ENCODE data around the gene ZNF699. TPM values are rescaled to one million over a fixed set of nuclear protein-coding genes. Genes with fewer than 3 reads are reported as not detected.
"Not testable (repeated sequence)": the region's sequence is repeated elsewhere in the genome, so short reads cannot be mapped to it uniquely, and the experiment has no call there.

Gene ZNF699
- polyA plus RNA-seq, 1 of the 3 experiments (the other 2 are of a cell fraction), result 0.97 TPM

GRCh38 chr19:9323557-9323918, 13.9 kb upstream of the ZNF699 start:
- 13% methylated on average over 9 of the region's 9 CpGs for WGBS (ENCODE audit: low lambda C conversion rate)
- Histone ChIP-seq H3K9me2 (no peaks in the 10 kb centered on the region), H3K9ac (peak overlapping the region; percentile 76; the same call in 1 of the 2 replicates), H3K79me2 (ENCODE audit: insufficient read depth) (peaks cover 26% of the 10 kb centered on the region), H3K4me3 (ENCODE audit: low read depth in 2 of 2, low read length in 1 of 2) (peak overlapping the region; percentile 71 to 80), H3K9me3 (peaks cover 12% of the 10 kb centered on the region), H3F3A (replicated peaks; ENCODE audit: insufficient read depth) (peaks cover 16% of the 10 kb centered on the region), H3K27ac (ENCODE audit: low read depth in 2 of 2, low read length in 1 of 2) (peak overlapping the region; percentile 71 to 89), H3K27me3 (ENCODE audit: insufficient read depth) (no peaks in the 10 kb centered on the region), H4K20me1 (ENCODE audit: insufficient read depth) (no peaks in the 10 kb centered on the region), H3K36me3 (replicated peaks in 1 of 2; ENCODE audit: control insufficient read depth in 1 of 2, insufficient read depth in 2 of 2, low read length in 1 of 2) (peaks cover 3 to 35% of the 10 kb centered on the region in 2 experiments), H2AFZ (ENCODE audit: low read depth) (peak overlapping the region; percentile 97), H3K4me2 (peak overlapping the region; percentile 72), H3K4me1 (ENCODE audit: control insufficient read depth in 1 of 2, insufficient read depth in 2 of 2, low read depth in 1 of 2, low read length in 1 of 2) (peaks cover 0 to 4% of the 10 kb centered on the region in 2 experiments; a peak in 1 of 4 replicates)
- DNase-seq, result peak; percentile 66
- POLR2A ChIA-PET, result interaction anchor here (0.7 to 0.9 kb wide), 2 partner anchors 14 to 49 kb away, joined by 3 to 5 read pairs; partner anchors contain the start of gene ZNF699
- CTCF ChIA-PET, result interaction anchor here (1.0 to 1.3 kb wide), 5 partner anchors 9 to 20 kb away, joined by 3 to 6 read pairs (median 3); partner anchors contain the start of gene ZNF699
- TF ChIP-seq RFX5 (IDR thresholded peaks at IDR 0.05; ENCODE audit: low read length) (peak; percentile 77), YY1 (IDR thresholded peaks at IDR 0.05; ENCODE audit: low read depth) (no peak)

- H4K20me1 ChIP-seq (ENCODE audit: insufficient read depth); H3K4me3 ChIP-seq (ENCODE audit: low read depth in 2 of 2, low read length in 1 of 2); H3K9ac ChIP-seq; H3K9me2 ChIP-seq; H3K9me3 ChIP-seq; H2AFZ ChIP-seq (ENCODE audit: low read depth); H3K27me3 ChIP-seq (ENCODE audit: insufficient read depth); H3K4me1 ChIP-seq (ENCODE audit: control insufficient read depth in 1 of 2, insufficient read depth in 2 of 2, low read depth in 1 of 2, low read length in 1 of 2); H3K27ac ChIP-seq (ENCODE audit: low read depth in 2 of 2, low read length in 1 of 2); H3K4me2 ChIP-seq; POLR2A ChIA-PET; DNase-seq: not testable (repeated sequence)
- CTCF ChIA-PET, result interaction anchor here (1.1 to 1.6 kb wide), 3 partner anchors 8 to 109 kb away, joined by 3 to 4 read pairs (median 3); partner anchors contain the start of gene ZNF699
- H3K36me3 ChIP-seq (replicated peaks in 1 of 2; ENCODE audit: control insufficient read depth in 1 of 2, insufficient read depth in 2 of 2, low read length in 1 of 2), result peaks cover 0 to 22% of the 10 kb centered on the region in 2 experiments
- H3F3A ChIP-seq (replicated peaks; ENCODE audit: insufficient read depth), result peaks cover 16% of the 10 kb centered on the region
- peaks cover 22% of the 10 kb centered on the region for H3K79me2 ChIP-seq (ENCODE audit: insufficient read depth)
- 91% methylated on average over 8 of the region's 10 CpGs for whole genome bisulfite sequencing (ENCODE audit: low lambda C conversion rate)
Observed at GRCh38 chr19:9322201-9322600, 12.6 kb upstream of the ZNF699 start.

- WGBS (ENCODE audit: low lambda C conversion rate), result 85% methylated on average over 14 of the region's 14 CpGs
Observed at GRCh38 chr19:9321756-9322155, 12.1 kb upstream of the ZNF699 start.

GRCh38 chr19:9321338-9321737, 11.7 kb upstream of the ZNF699 start:
- Histone ChIP-seq H3K9me3 (0 out of 2 replicates have a peak, but pooled peaks cover 2% of the 10 kb centered on the region), H3K9ac (no peak overlapping the region), H4K20me1 (ENCODE audit: insufficient read depth) (no peaks in the 10 kb centered on the region), H3F3A (replicated peaks; ENCODE audit: insufficient read depth) (peaks cover 16% of the 10 kb centered on the region), H3K36me3 (replicated peaks in 1 of 2; ENCODE audit: control insufficient read depth in 1 of 2, insufficient read depth in 2 of 2, low read length in 1 of 2) (peaks cover 0 to 13% of the 10 kb centered on the region in 2 experiments), H3K79me2 (ENCODE audit: insufficient read depth) (peaks cover 17% of the 10 kb centered on the region), H3K4me1 (ENCODE audit: control insufficient read depth in 1 of 2, insufficient read depth in 2 of 2, low read depth in 1 of 2, low read length in 1 of 2) (peaks cover 0 to 4% of the 10 kb centered on the region in 2 experiments; a peak in 1 of 4 replicates), H3K27me3 (ENCODE audit: insufficient read depth) (no peaks in the 10 kb centered on the region; the same call in 1 of the 2 replicates), H3K9me2 (no peaks in the 10 kb centered on the region), H3K27ac (ENCODE audit: low read depth in 2 of 2, low read length in 1 of 2) (no peak overlapping the region), H3K4me3 (ENCODE audit: low read depth in 2 of 2, low read length in 1 of 2) (no peak overlapping the region), H2AFZ (ENCODE audit: low read depth) (no peak overlapping the region), H3K4me2 (no peak overlapping the region)
- no peak for DNase-seq
- CTCF ChIA-PET, result no interaction called here
- POLR2A ChIA-PET, result no interaction called here
- 70% methylated on average over 18 of the region's 23 CpGs for WGBS (ENCODE audit: low lambda C conversion rate)
- TF ChIP-seq FOSL2 (IDR thresholded peaks at IDR 0.05; ENCODE audit: borderline replicate concordance, low read depth) (no peak), EP300 (IDR thresholded peaks at IDR 0.05; ENCODE audit: borderline replicate concordance in 1 of 2, low read depth in 1 of 2, low read length in 1 of 2) (no peak), USF2 (IDR thresholded peaks at IDR 0.05; ENCODE audit: borderline replicate concordance, low read depth, low read length) (no peak), SMC3 (IDR thresholded peaks at IDR 0.05; ENCODE audit: low read depth, low read length) (no peak), REST (IDR thresholded peaks at IDR 0.05; ENCODE audit: low read depth, low read length) (no peak), USF1 (IDR thresholded peaks at IDR 0.05; ENCODE audit: borderline replicate concordance, low read depth) (no peak), TCF12 (IDR thresholded peaks at IDR 0.05) (no peak), FOXM1 (IDR thresholded peaks at IDR 0.05; ENCODE audit: low read depth) (no peak)

More at GRCh38 chr19:9321756-9322155, 12.1 kb upstream of the ZNF699 start:
- H3K9me2 ChIP-seq; H3K9me3 ChIP-seq; H2AFZ ChIP-seq (ENCODE audit: low read depth); POLR2A ChIA-PET; H3K4me1 ChIP-seq (ENCODE audit: control insufficient read depth in 1 of 2, insufficient read depth in 2 of 2, low read depth in 1 of 2, low read length in 1 of 2); H3K9ac ChIP-seq; H3K27me3 ChIP-seq (ENCODE audit: insufficient read depth); H3K4me2 ChIP-seq; H4K20me1 ChIP-seq (ENCODE audit: insufficient read depth); H3K4me3 ChIP-seq (ENCODE audit: low read depth in 2 of 2, low read length in 1 of 2); H3K27ac ChIP-seq (ENCODE audit: low read depth in 2 of 2, low read length in 1 of 2): not testable (repeated sequence)
- Histone ChIP-seq H3K79me2 (ENCODE audit: insufficient read depth) (peaks cover 18% of the 10 kb centered on the region), H3K36me3 (replicated peaks in 1 of 2; ENCODE audit: control insufficient read depth in 1 of 2, insufficient read depth in 2 of 2, low read length in 1 of 2) (peaks cover 0 to 18% of the 10 kb centered on the region in 2 experiments), H3F3A (replicated peaks; ENCODE audit: insufficient read depth) (peaks cover 16% of the 10 kb centered on the region)
- peak; percentile 4 for DNase-seq
- CTCF ChIA-PET, result interaction anchor here (1.6 kb wide), 1 partner anchor 12 kb away, joined by 4 read pairs; the partner anchor contains the start of gene ZNF699
